Astrocyte of the spinal cord (primary cell): ENCODE measurements around the gene DDX5.

ENCODE experiments used
- DNase-seq: peaks from one replicate; pipeline ENCODE4 v3.0.0; 2011; ENCODE audit warnings: low read depth, low spot score
- H3K4me3 ChIP-seq: 2 replicates; pipeline ENCODE4 v1.5.1; 2011; ENCODE audit warnings: low read depth, mild to moderate bottlenecking, low read length, moderate library complexity
- in situ Hi-C: cut with HindIII; loops from 2 replicates; pipeline ENCODE4 v1.10.0; 2017; ENCODE audit warnings: low sequenced_read_pairs
- TF ChIP-seq, protein P1 (sequence below): IDR thresholded peaks from 2 replicates; pipeline ENCODE4 v1.5.1; 2012; ENCODE audit warnings: low read depth, mild to moderate bottlenecking, low read length, inconsistent platforms

The DDX5 gene

DNA sequence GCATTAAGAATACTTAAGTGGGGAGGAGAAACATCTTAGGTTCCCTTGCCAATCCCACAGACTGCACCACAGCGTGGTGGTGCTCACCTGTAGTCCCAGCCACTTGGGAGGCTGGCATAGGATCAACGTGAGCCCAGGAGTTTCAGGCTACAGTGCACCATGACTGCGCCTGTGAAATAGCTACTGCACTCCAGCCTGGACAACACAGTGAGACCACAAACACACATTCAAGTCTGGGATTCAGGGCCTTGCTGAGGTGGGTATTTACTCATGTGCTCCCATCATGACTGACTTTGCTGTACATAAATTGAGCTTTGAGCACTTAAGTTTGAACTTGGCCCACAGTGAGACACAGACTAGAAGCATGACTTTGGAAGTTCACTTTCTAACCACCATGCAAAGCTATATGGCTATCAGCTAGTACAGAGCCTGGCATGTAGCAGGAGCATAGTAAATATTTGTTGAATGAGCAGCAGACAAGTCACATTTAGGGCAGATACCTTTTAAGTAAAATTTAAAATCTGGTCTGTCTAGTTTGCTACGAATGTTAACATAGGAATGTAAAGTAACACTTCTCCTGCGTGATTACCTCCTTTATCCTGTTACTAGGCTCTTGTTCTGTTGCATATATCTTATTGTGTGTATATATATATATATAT lies 34.2 kb upstream of the DDX5 start:
- TF ChIP-seq, protein P1, sequence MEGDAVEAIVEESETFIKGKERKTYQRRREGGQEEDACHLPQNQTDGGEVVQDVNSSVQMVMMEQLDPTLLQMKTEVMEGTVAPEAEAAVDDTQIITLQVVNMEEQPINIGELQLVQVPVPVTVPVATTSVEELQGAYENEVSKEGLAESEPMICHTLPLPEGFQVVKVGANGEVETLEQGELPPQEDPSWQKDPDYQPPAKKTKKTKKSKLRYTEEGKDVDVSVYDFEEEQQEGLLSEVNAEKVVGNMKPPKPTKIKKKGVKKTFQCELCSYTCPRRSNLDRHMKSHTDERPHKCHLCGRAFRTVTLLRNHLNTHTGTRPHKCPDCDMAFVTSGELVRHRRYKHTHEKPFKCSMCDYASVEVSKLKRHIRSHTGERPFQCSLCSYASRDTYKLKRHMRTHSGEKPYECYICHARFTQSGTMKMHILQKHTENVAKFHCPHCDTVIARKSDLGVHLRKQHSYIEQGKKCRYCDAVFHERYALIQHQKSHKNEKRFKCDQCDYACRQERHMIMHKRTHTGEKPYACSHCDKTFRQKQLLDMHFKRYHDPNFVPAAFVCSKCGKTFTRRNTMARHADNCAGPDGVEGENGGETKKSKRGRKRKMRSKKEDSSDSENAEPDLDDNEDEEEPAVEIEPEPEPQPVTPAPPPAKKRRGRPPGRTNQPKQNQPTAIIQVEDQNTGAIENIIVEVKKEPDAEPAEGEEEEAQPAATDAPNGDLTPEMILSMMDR: no peak
- in situ Hi-C loops: no loop called here
- no peak overlapping the region for H3K4me3 ChIP-seq
- DNase-seq: no peak

DNA sequence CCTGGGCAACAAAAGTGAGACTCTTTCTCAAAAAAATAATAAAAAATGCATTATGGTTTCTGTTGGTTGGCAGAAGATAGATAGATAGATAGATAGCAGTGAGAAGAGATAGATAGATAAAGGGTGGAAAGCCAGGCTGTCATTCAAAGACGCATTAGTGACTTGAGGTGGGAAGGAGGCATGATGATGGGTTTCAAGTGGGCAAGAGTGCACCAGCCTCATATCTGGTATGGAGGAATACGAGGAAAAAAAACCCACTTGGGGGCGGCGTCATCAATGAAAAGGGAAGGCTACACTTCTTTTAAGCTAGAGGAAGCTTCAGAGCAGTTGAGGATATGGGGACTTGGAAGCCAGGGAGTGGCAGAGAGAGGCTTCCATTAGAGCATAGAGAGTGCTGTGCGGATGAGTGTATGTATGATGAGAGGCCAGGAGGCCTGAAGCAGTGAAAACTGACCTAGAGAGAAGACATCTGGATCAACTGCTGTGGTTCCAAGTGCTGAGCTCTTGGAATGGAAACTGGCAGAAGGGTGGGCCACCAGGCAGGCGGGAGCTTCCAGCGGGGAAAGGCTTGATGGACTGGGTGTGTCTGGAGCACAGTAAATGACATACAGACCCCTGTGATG lies 32.5 kb upstream of the DDX5 start:
- TF ChIP-seq, protein P1: no peak
- in situ Hi-C loops: no loop called here
- H3K4me3 ChIP-seq: no peak overlapping the region
- no peak for DNase-seq

DNA sequence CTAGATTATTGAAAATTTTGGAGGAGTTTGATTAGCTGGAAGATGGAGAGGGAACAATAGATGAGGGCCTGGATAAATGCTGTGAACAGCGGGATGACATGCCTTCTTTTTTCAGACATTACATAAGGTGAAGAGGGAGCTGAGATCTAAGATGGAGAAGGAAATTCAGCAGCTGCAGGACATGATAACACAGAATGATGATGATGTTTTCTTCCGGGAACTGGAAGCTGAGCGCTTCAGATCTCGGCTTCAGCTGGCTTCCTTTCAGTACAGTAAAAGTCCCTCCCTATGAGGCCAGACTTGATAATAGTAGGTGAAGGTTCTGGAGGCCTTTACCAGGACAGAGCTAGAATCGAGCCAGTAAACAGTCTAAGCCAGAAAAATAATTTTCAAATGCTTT lies 31.4 kb upstream of the DDX5 start:
- in situ Hi-C loops: no loop called here
- no peak for DNase-seq
- TF ChIP-seq, protein P1: no peak
- no peak overlapping the region for H3K4me3 ChIP-seq

DNA sequence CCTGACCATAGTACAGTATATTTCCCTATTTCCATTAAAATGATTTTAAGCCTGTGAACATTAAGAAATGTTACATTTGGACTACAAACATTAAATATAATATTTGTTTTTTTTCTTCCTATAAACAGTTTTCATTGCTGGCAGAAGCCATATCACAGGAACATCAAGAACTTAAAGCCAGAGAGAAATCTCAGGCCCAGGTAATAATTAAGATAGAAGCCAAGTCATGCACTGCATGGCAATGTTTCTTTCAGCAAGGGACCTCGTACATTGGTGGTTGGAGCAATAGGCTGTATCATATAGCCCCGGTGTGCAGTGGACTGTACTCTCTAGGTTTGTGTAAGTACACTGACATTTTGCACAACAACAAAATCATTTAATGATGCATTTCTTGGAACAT lies 30.8 kb upstream of the DDX5 start:
- in situ Hi-C loops: no loop called here
- no peak for DNase-seq
- H3K4me3 ChIP-seq: no peak overlapping the region
- TF ChIP-seq, protein P1: no peak

DNA sequence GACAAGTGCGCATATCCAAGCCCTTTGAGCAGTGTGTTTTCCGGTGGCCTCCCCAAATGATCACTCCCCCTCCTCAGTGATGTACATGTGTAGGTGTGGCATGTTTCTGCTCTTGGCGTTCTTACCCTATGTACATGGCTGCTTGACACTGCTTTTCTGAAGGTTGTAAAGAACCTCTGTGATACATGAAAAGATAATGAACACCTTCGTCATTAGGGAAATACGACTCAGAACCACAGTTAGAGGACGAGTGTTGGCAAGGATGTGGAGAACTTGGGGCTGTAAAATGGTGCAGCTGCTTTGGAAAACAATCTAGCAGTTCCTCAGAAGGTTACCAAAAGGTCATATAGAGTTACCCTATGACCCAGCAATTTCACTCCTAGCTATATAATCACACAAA lies 29.3 kb upstream of the DDX5 start:
- TF ChIP-seq, protein P1: no peak
- in situ Hi-C loops: no loop called here
- H3K4me3 ChIP-seq: no peak overlapping the region
- DNase-seq: peak; percentile 53

DNA sequence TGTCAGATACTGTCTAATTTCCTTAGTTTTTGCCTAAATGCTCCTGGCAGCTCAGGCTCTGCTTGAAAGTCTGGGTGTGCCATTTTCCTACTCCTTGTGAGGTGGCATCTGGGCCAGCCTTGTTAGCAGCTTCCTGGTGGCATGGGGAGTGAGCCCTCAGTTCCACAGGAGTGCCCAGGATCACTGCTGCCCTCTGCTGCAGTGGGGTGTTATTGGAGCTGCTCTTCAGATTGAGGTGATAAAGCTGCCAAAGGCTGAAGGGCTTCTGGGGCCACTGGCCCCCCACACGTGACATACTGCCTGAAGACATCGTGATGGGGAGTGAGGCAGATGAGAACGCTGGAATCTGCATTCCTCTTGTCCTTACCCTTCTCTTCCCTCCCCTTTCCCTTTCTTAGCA lies 28.1 kb upstream of the DDX5 start:
- in situ Hi-C loops: no loop called here
- no peak overlapping the region for H3K4me3 ChIP-seq
- TF ChIP-seq, protein P1: peak; percentile 15
- no peak for DNase-seq
